Tongue (tissue), 3 donors: Measurements from ENCODE around the gene PRR4. TPM values are rescaled to one million over a fixed set of nuclear protein-coding genes. Genes with fewer than 3 reads are reported as not detected.

Experiments
- DNase-seq: peaks from one replicate; pipeline ENCODE4 v3.0.0-alpha.2; 2015
- small RNA-seq: library from RNA; depleted of rRNA; stranded (forward); fragments of <200 nt; gene quantifications from one replicate; pipeline ENCODE3, GENCODE V24; 2014; ENCODE audit warnings: low replicate concordance
- total RNA-seq: library from RNA; depleted of rRNA; stranded (reverse); fragments of >200 nt; gene quantifications from one replicate; pipeline ENCODE4 v1.2.3, GENCODE V29; 2014

Gene PRR4
- total RNA-seq, 1 donor from 2014 or later, result 19.3 TPM

- DNase-seq, result no peak
Measured at GRCh38 chr12:10801741-10802140, 47.5 kb downstream of the PRR4 start.

Small RNA genes lying within 50 kb of the gene (small RNA-seq; reads per million reads assigned to genes)
- gene PRR4, result 0.06 reads per million

Other genes starting within 250 kb of the PRR4 start
- 25.5 TPM for gene MAGOHB, start 235.9 kb downstream of the PRR4 start, total RNA-seq
- 1.7 TPM for gene STYK1, start 175.4 kb downstream of the PRR4 start, total RNA-seq
- 454 TPM for gene YBX3, start 126.2 kb downstream of the PRR4 start, total RNA-seq
- gene TAS2R7, start 46.8 kb downstream of the PRR4 start, total RNA-seq, result not detected
- not detected for gene TAS2R8, start 42.2 kb downstream of the PRR4 start, total RNA-seq
- gene TAS2R9, start 39.3 kb downstream of the PRR4 start, total RNA-seq, result not detected
- gene TAS2R10, start 23.1 kb downstream of the PRR4 start, total RNA-seq, result 2.8 TPM
- gene PRH1, start 34.8 kb upstream of the PRR4 start, total RNA-seq, result 85.8 TPM
- gene TAS2R13, start 60.1 kb upstream of the PRR4 start, total RNA-seq, result 3.2 TPM
- gene PRH2, start 79.8 kb upstream of the PRR4 start, total RNA-seq, result 335 TPM
- 9.1 TPM for gene TAS2R14, start 89.8 kb upstream of the PRR4 start, total RNA-seq
- gene TAS2R50, start 137.4 kb upstream of the PRR4 start, total RNA-seq, result 10.7 TPM
- 8.2 TPM for gene TAS2R20, start 148.8 kb upstream of the PRR4 start, total RNA-seq
- gene TAS2R19, start 173.1 kb upstream of the PRR4 start, total RNA-seq, result 17.1 TPM
- gene TAS2R31, start 181.9 kb upstream of the PRR4 start, total RNA-seq, result 17.7 TPM
- 8.4 TPM for gene TAS2R46, start 212.8 kb upstream of the PRR4 start, total RNA-seq
- gene TAS2R43, start 242.8 kb upstream of the PRR4 start, total RNA-seq, result 20.5 TPM